Mesothelial cell of epicardium (in vitro differentiated cells): ENCODE data around the gene TTC7B. TPM values are rescaled to one million over a fixed set of nuclear protein-coding genes. Genes with fewer than 3 reads are reported as not detected.

ENCODE experiments used
- DNase-seq, 2 experiments: peaks; one replicate each; pipeline ENCODE4 v3.0.0; 2021; ENCODE audit warnings: low spot score in 2 of 2; ENCODE audit not compliant: unreplicated experiment in 2 of 2
- H3K27ac Mint-ChIP-seq: 2 replicates; pipeline ENCODE4 v1.8.0; 2021; ENCODE audit warnings: mixed read lengths
- H3K27me3 Mint-ChIP-seq: 2 replicates; pipeline ENCODE4 v1.8.0; 2021; ENCODE audit warnings: low read depth, mixed read lengths
- H3K36me3 Mint-ChIP-seq: 2 replicates; pipeline ENCODE4 v1.8.0; 2021; ENCODE audit warnings: mixed read lengths
- H3K4me1 Mint-ChIP-seq: 2 replicates; pipeline ENCODE4 v1.8.0; 2021; ENCODE audit warnings: mixed read lengths
- H3K4me3 Mint-ChIP-seq: 2 replicates; pipeline ENCODE4 v1.8.0; 2021; ENCODE audit warnings: mild to moderate bottlenecking, moderate library complexity, mixed read lengths
- H3K9me3 Mint-ChIP-seq: 2 replicates; pipeline ENCODE4 v1.8.0; 2021; ENCODE audit warnings: mixed read lengths
- CTCF ChIP-seq: fragments of 200-600 bp; sonication (generic); IDR thresholded peaks from one replicate; pipeline ENCODE4 v1.5.0; 2021; ENCODE audit warnings: antibody characterized with exemption; ENCODE audit not compliant: unreplicated experiment
- total RNA-seq: library from RNA; stranded (reverse); gene quantifications from 3 replicates; pipeline ENCODE4 v1.2.1, GENCODE V29; 2021

TTC7B gene
- total RNA-seq, 1 donor from 2014 or later, result 56.5 TPM

DNA sequence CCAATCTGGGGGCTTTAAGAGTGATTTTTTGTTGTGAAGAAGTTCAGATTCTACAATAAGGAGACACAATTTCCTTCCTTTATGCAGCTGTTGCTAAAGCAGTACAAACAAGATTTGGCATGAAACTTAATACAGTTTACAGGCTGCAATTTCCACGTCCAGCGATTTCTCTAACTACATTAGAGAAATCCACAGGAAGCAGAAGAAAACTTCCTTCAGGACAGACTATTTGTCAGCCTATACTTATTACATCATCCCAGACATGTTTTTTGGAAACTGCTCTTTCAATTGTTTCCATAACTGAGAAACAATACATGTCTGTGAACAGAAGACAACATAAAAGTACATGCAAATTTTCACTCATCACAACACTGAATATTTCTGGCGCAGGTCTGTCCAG lies 204.3 kb downstream of the TTC7B start:
- Mint-ChIP-seq H3K4me3 (no peak overlapping the region), H3K9me3 (no peaks in the 10 kb centered on the region), H3K36me3 (peaks cover 11% of the 10 kb centered on the region), H3K27ac (no peak overlapping the region), H3K27me3 (no peaks in the 10 kb centered on the region), H3K4me1 (peaks cover 23% of the 10 kb centered on the region)
- TF ChIP-seq CTCF, result no peak
- no peak for DNase-seq

- no peak overlapping the region for H3K27ac Mint-ChIP-seq
- peaks cover 11% of the 10 kb centered on the region for H3K36me3 Mint-ChIP-seq
Observed at GRCh38 chr14:90611501-90611900, 204.7 kb downstream of the TTC7B start.

GRCh38 chr14:90610346-90611040 lies 205.7 kb downstream of the TTC7B start:
- Mint-ChIP-seq H3K27ac (no peak overlapping the region), H3K9me3 (no peaks in the 10 kb centered on the region), H3K4me1 (peaks cover 11% of the 10 kb centered on the region), H3K27me3 (no peaks in the 10 kb centered on the region), H3K36me3 (peaks cover 11% of the 10 kb centered on the region), H3K4me3 (no peak overlapping the region)
- no peak for TF ChIP-seq CTCF
- no peak for DNase-seq

More at GRCh38 chr14:90611501-90611900, 204.7 kb downstream of the TTC7B start:
- Mint-ChIP-seq H3K4me3 (no peak overlapping the region), H3K27me3 (no peaks in the 10 kb centered on the region), H3K4me1 (peaks cover 19% of the 10 kb centered on the region), H3K9me3 (no peaks in the 10 kb centered on the region)
- TF ChIP-seq CTCF, result no peak
- no peak for DNase-seq

GRCh38 chr14:90609376-90609775 lies 206.9 kb downstream of the TTC7B start:
- Mint-ChIP-seq H3K9me3 (no peaks in the 10 kb centered on the region), H3K4me3 (no peak overlapping the region), H3K27ac (no peak overlapping the region), H3K36me3 (peaks cover 11% of the 10 kb centered on the region), H3K27me3 (no peaks in the 10 kb centered on the region), H3K4me1 (peaks cover 6% of the 10 kb centered on the region)
- no peak for DNase-seq
- no peak for TF ChIP-seq CTCF

DNA sequence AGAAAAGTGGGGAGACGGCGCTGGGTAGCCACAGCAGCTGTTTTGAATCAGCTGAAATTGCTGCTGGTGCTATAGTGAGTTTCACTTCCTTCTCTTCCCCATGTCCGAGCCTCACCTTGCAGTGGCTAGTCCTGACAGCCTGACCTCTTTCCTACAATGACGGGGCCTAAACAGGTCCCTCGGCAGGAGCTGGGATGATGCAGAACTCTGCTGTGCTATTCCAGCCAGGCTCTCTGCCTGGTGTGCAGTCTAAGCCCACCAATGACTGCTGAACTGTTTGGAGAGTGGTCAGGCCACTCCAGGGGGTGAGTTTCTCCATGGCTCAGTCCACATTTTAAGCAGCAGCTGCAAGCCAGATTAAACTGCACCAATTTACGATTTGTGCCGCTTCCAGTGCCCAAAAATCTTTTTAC lies 207.3 kb downstream of the TTC7B start:
- DNase-seq, result no peak
- Mint-ChIP-seq H3K4me3 (no peak overlapping the region), H3K9me3 (no peaks in the 10 kb centered on the region), H3K36me3 (peaks cover 11% of the 10 kb centered on the region), H3K27me3 (no peaks in the 10 kb centered on the region), H3K27ac (no peak overlapping the region), H3K4me1 (peaks cover 8% of the 10 kb centered on the region)
- no peak for TF ChIP-seq CTCF
